T-helper 2 cell treated with Interferon-gamma antibody and Interleukin-4, amounts not matched to agents 5 μg/mL and 100 μg/mL, for 36 hours (primary cell): Measurements from ENCODE around the gene C19orf73.
"Not testable (repeated sequence)": the region's sequence is repeated elsewhere in the genome, so short reads cannot be mapped to it uniquely, and the experiment has no call there.

Experiments used
- DNase-seq: peaks from one replicate; pipeline ENCODE4 v3.0.0; 2021; ENCODE audit warnings: low spot score
- H3K27ac Mint-ChIP-seq: one replicate; pipeline ENCODE4 v1.8.0; 2021; ENCODE audit warnings: mild to moderate bottlenecking, mixed read lengths
- H3K27me3 Mint-ChIP-seq: one replicate; pipeline ENCODE4 v1.8.0; 2021; ENCODE audit warnings: low read depth, mixed read lengths
- H3K36me3 Mint-ChIP-seq: one replicate; pipeline ENCODE4 v1.8.0; 2021; ENCODE audit warnings: low read depth, mixed read lengths
- H3K4me1 Mint-ChIP-seq: one replicate; pipeline ENCODE4 v1.8.0; 2021; ENCODE audit warnings: low read depth, mixed read lengths
- H3K4me3 Mint-ChIP-seq: one replicate; pipeline ENCODE4 v1.8.0; 2022; ENCODE audit warnings: mild to moderate bottlenecking, moderate library complexity, mixed read lengths
- H3K9me3 Mint-ChIP-seq: one replicate; pipeline ENCODE4 v1.8.0; 2021; ENCODE audit warnings: mixed read lengths

The C19orf73 gene

DNA sequence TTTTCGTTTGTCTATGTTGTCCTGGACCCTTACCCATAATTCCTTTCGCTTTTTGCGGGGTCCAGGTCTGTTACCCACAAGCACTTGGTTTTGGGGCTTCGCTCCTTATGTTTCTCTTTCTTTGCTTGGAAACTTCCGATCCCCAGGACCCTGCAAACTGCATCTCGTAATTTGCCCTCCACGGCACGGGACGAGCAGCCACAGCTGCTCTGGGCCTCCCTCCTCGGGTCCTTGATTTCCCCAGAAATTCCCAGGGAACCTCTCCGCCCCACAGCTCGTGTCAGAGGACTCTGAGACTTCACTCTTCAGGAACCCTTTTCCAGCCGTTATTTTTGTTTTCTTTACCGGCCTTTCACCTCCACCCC, 33.1 kb downstream of the C19orf73 start:
- H3K4me1 Mint-ChIP-seq: peaks cover 25% of the 10 kb centered on the region
- no peaks in the 10 kb centered on the region for H3K9me3 Mint-ChIP-seq
- peak overlapping the region; percentile 88 for H3K27ac Mint-ChIP-seq
- peak overlapping the region; percentile 97 for H3K4me3 Mint-ChIP-seq
- peaks cover 2% of the 10 kb centered on the region for H3K27me3 Mint-ChIP-seq
- peaks cover 30% of the 10 kb centered on the region for H3K36me3 Mint-ChIP-seq
- DNase-seq: no peak

DNA sequence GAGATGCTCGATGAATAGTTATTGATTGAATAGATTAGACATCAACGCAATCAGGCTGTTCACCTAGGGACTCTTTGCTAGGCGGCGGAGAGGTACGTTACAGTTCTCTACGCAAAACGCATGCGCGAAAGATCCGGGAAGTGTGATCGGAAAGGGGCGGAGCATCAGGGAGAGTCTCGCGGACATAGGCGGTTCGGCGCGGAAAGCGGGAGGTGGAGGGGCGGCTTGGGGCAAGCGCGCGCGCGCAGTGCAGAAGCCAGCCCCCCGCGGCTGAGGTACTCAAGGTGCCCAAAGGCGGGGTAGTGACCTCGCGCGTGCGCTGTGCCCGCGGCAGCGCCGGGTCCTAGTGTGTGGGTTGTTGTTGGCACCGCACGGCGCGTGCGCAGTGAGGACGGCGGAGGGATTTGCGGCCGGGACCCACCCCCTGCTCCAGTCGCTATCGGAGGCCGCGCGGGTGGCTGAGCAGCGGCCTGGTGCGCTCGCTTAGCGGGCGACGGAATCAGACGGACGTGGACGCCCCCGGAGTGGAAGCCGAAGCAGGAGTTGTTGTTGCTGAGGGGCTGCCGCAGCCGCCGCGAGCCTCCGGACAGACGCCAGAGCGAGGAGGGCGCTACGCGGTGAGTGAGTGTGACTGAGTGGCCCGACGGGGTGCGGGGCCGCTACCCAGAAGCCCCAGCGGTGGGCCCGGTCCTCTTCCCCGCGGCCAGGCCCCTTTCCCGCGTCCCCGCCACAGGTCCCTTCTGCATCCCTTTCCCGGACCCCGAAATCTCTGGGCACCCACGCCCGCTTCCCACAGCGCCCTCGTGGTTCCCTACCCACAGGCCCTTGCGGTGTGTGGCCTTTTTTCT, 33.7 kb downstream of the C19orf73 start, which contains the start of gene SNRNP70:
SNRNP70 (plus strand) TSS at position 432 of the 848 bp plus-strand sequence. CDS start 964 bp downstream, outside the sequence.
- H3K36me3 Mint-ChIP-seq: peaks cover 25% of the 10 kb centered on the region
- H3K27me3 Mint-ChIP-seq: peaks cover 2% of the 10 kb centered on the region
- peaks cover 23% of the 10 kb centered on the region for H3K4me1 Mint-ChIP-seq
- peak within 1 kb of the TSS; percentile 97 for H3K4me3 Mint-ChIP-seq
- H3K27ac Mint-ChIP-seq: peak within 1 kb of the TSS; percentile 88
- DNase-seq: peak; percentile 100
- no peaks in the 10 kb centered on the region for H3K9me3 Mint-ChIP-seq

DNA sequence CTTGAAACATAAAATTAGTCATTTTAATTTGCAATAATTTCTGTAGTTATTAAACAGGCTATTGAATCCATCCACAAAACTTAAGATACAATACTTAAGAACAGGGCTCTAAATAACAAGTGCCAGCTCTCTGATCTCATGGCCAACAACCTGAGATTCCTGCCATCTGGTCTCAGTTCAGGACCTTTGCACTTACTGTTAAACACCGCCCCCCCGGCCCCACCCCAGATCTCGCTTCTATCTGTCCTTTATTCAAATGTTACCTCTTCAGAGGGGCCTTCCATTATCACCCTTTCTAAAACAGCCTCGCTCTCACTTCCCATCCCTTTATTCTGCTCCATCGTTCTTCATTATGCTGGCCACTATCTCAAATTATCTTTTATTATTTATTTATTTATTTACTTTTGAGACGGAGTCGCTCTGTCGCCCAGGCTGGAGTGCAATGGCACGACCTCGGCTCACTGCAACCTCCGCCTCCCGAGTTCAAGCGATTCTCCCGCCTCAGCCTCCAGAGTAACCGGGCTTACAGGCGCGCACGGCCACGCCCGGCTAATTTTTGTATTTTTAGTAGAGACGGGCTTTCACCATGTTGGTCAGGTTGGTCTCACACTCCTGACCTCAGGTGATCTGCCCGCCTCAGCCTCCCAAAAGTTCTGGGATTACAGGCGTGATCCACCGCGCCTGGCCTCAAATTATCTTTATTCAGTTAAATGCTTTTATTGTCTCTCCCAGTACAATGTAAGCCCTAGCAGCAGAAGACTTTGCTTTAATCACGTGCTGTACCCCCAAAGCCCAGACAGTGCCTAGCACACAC, 34.5 kb downstream of the C19orf73 start:
- H3K4me3 Mint-ChIP-seq: peak overlapping the region; percentile 97
- H3K36me3 Mint-ChIP-seq: peaks cover 20% of the 10 kb centered on the region
- peaks cover 21% of the 10 kb centered on the region for H3K4me1 Mint-ChIP-seq
- no peaks in the 10 kb centered on the region for H3K9me3 Mint-ChIP-seq
- H3K27me3 Mint-ChIP-seq: peaks cover 2% of the 10 kb centered on the region
- H3K27ac Mint-ChIP-seq: peak overlapping the region; percentile 88
- no peak for DNase-seq

DNA sequence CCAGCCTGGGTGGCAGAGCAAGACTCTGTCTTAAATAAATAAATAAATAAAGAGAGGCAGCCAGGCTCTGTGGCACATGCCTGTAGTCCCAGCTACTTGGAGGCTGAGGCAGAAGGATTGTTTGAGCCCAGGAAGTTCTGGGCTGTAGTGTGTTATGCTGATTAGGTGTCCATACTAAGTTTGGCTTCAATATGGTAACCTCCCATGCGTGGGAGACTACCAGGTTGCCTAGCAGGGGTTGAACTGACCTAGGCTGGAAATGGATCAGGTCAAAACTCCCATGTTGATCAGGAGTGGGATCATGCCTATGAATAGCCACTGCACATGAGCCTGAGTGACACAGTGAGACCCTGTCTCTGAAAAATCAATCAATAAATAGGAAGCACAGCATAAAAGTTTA, 37.7 kb downstream of the C19orf73 start:
- Mint-ChIP-seq H3K27ac (no peak overlapping the region), H3K4me1 (peaks cover 6% of the 10 kb centered on the region), H3K9me3 (no peaks in the 10 kb centered on the region), H3K36me3 (peaks cover 5% of the 10 kb centered on the region), H3K27me3 (peaks cover 2% of the 10 kb centered on the region), H3K4me3 (no peak overlapping the region)
- no peak for DNase-seq

DNA sequence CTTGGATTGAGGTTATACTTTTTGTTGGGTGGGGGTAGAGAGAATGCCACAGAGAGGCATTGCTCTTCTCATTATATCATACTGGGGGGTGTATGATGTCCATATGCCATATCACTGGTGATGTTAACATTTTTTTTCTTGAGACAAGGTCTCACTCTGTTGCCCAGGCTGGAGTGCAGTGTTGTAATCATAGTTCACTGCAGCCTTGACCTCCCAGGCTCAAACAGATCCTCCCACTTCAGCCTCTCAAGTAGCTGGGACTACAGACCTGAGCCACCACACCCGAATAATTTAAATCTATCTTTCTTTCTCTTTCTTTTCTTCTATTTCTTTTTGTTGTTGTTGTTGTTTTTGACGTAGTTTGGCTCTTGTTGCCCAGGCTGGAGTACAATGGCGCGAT, 38.6 kb downstream of the C19orf73 start:
- Mint-ChIP-seq H3K36me3 (no peaks in the 10 kb centered on the region), H3K4me1 (peaks cover 3% of the 10 kb centered on the region), H3K27ac (no peak overlapping the region), H3K27me3 (peaks cover 2% of the 10 kb centered on the region), H3K9me3 (no peaks in the 10 kb centered on the region), H3K4me3 (no peak overlapping the region)
- DNase-seq: no peak

DNA sequence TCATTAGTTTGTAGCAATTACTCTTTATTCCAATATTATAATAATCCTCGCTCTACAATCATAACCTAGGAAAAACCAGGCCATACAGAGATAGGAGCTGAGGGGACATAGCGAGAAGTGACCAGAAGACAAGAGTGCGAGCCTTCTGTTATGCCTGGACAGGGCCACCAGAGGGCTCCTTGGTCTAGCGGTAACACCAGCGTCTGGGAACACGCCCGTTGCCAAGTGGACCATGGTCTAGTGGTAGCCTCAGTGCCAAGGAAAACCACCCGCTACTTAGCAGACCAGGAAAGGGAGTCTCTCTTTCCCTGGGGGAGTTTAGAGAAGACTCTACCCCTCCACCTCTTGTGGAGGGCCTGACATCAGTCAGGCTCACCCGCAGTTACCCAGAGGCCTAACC, 44.1 kb downstream of the C19orf73 start:
- H3K4me1 Mint-ChIP-seq, H3K4me3 Mint-ChIP-seq, H3K9me3 Mint-ChIP-seq, H3K36me3 Mint-ChIP-seq, H3K27ac Mint-ChIP-seq: not testable (repeated sequence)
- peak; percentile 15 for DNase-seq
- H3K27me3 Mint-ChIP-seq: peaks cover 35% of the 10 kb centered on the region

DNA sequence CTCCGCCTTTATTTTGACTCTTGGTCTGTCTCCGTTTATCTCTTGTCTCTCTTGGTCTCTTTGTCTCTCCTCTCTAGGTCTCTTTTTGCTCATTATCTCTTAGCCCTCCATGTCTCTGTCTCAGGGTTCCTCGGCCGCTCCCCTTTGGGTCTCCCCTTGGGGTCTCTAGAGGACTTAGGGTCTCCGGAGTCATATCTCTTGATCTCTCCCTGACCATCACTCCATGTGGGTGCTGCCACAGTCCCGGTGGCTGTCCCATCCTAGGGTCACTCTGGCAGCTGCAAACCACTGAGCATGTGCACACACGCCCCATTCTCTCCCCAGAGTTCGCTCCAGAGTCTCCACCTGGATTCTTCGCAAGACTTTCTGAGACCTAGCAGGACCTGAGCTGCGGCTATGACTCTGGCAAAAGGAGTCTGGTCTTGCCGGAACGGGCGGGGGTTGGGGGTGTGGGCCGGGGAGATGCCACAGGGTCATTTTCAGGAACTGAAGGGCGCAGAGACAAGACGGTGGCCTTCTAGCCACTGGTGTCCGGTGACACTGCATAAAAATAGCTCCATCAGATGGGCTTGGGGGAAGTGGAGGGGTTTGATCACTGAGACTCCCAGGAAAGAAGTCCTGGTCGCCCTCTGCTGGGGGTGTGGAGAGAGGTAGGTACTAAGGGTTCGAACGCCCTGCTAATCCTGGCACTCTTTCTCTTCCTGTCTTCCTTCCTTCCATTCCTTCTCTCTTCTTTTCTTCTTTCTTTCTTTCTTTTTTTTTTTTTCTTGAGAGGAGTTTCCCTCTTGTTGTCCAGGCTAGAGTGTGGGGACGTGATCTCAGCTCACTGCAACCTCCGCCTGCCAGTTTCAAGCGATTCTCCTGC, 45.2 kb downstream of the C19orf73 start:
- Mint-ChIP-seq H3K4me1 (no peaks in the 10 kb centered on the region), H3K27me3 (peaks cover 44% of the 10 kb centered on the region), H3K36me3 (no peaks in the 10 kb centered on the region), H3K9me3 (no peaks in the 10 kb centered on the region), H3K27ac (no peak overlapping the region), H3K4me3 (no peak overlapping the region)
- no peak for DNase-seq

DNA sequence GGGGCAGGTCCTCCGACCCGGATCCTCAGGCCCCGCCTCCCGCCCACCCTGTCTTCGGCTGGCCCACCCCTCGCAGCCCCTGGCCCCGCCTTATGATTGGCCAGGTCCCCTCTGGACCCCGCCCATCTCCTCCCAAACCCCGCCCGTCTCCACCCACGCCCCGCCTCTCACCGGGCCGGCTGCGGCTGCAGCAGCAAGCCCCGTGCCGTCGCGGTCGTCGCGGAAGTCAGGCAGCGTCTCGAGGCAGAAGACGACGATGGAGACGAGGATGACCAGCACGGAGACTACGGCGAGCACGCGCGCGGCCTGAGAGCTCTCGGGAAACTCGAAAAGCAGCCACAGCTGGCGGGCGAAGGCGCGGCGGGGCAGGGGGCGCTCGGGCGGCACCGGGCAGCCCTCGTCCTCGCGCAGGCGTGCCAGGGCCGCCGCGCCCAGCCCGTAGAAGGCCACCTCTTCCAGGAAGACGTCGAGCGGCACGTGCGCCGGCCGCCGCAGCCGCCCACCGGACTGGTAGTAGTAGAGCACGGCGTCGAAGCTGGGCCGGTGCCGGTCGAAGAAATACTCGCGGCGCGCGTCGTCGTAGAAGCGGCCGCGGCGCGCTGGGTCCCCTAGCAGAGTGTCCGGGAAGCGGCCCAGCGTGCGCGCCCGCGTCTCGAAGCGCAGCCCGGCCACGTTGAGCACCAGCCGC, 46.9 kb downstream of the C19orf73 start:
- DNase-seq: no peak
- Mint-ChIP-seq H3K9me3 (no peaks in the 10 kb centered on the region), H3K4me3 (no peak overlapping the region), H3K4me1 (no peaks in the 10 kb centered on the region), H3K27ac (no peak overlapping the region), H3K27me3 (peaks cover 54% of the 10 kb centered on the region), H3K36me3 (no peaks in the 10 kb centered on the region)

DNA sequence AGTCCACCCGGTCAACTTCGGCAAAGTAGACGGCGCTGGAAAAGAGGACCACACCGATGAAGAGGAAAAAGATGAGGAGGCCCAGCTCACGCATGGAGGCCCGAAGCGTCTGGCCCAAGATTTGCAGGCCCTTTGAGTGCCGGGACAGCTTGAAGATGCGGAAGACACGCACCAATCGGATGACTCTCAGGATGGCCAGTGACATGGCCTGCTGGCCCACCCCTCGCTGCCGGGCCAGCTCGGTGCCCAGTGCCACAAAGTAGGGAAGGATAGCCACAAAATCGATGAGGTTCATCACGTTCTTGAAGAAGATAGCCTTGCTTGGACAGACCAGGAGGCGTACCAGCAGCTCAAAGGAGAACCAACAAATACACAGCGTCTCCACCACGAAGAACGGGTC, 48.5 kb downstream of the C19orf73 start:
- DNase-seq: no peak
- Mint-ChIP-seq H3K27ac (no peak overlapping the region), H3K36me3 (no peaks in the 10 kb centered on the region), H3K4me1 (no peaks in the 10 kb centered on the region), H3K4me3 (no peak overlapping the region), H3K27me3 (peaks cover 69% of the 10 kb centered on the region), H3K9me3 (no peaks in the 10 kb centered on the region)

DNA sequence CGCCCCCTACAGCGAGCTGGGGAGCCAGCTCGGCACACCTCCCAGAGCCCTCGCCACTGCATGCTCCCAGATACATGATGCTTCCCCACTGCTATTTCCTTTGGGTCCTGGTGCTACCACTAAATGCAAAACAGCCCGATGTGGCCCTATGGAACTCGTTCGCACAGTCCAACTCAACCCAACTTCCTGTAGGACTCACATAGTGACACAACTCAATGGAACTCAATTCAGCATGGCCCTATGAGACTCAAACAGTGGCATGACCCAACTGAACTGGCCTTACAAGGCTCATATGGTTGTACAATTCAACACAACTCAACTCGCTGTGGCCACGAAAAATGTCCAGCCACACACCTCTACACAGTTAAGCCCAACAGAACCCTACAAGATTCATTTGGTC, 49.9 kb downstream of the C19orf73 start:
- Mint-ChIP-seq H3K27ac (no peak overlapping the region), H3K27me3 (peaks cover 73% of the 10 kb centered on the region), H3K4me1 (no peaks in the 10 kb centered on the region), H3K36me3 (no peaks in the 10 kb centered on the region), H3K4me3 (no peak overlapping the region), H3K9me3 (no peaks in the 10 kb centered on the region)
- DNase-seq: no peak
